HG02571 (cell line): ENCODE measurements around the gene RUFY3.
"Not testable (repeated sequence)": the region's sequence is repeated elsewhere in the genome, so short reads cannot be mapped to it uniquely, and the experiment has no call there.

Experiments used
- ATAC-seq: cut with Tn5 transposase; IDR thresholded peaks from one replicate; pipeline ENCODE4 v1.9.1; 2021; ENCODE audit warnings: mild to moderate bottlenecking, moderate library complexity; ENCODE audit not compliant: unreplicated experiment

Gene RUFY3

GRCh38 chr4:70734971-70735370 is 13.2 kb downstream of the RUFY3 start:
- ATAC-seq: no peak

DNA sequence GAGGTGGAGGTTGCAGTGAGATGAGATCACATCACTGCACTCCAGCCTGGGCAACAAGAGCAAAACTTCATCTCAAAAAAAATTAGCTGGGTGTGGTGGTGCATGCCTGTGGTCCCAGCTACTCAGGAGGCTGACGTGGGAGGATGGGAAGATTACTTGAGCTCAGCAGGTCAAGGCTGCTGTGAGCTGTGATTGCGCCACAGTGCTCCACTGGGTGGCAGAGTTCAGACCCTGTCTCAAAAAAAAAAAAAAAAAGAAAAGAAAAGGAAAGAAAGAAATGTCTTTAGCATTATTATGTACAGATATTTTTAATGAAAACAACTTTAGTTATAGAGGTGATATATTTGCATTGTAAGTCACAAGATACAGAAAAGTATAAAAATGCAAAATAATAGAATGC is 14.2 kb downstream of the RUFY3 start:
- not testable (repeated sequence) for ATAC-seq

DNA sequence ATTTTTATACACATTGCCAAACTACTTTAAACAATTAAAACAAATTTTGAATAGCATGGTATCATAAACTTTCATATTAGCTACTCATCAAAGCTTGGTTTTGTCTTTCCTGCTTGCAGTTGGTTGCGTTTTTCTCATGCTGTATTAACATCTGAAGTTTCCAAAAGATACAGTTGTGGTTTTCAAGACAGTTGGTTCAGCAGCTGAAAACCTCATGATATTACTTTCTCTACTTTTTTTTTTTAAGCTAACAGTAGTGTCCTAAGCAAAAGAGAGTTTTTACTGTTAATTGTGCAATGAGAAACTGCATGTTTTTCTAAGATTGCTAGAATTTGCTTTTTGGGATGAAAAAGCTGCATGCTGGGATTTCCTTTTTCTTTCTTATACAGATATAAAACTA is 15.2 kb downstream of the RUFY3 start:
- ATAC-seq: no peak

GRCh38 chr4:70737409-70737808 is 15.6 kb downstream of the RUFY3 start:
- ATAC-seq: no peak

- no peak for ATAC-seq
Measured at GRCh38 chr4:70739496-70740337, 18.0 kb downstream of the RUFY3 start.

DNA sequence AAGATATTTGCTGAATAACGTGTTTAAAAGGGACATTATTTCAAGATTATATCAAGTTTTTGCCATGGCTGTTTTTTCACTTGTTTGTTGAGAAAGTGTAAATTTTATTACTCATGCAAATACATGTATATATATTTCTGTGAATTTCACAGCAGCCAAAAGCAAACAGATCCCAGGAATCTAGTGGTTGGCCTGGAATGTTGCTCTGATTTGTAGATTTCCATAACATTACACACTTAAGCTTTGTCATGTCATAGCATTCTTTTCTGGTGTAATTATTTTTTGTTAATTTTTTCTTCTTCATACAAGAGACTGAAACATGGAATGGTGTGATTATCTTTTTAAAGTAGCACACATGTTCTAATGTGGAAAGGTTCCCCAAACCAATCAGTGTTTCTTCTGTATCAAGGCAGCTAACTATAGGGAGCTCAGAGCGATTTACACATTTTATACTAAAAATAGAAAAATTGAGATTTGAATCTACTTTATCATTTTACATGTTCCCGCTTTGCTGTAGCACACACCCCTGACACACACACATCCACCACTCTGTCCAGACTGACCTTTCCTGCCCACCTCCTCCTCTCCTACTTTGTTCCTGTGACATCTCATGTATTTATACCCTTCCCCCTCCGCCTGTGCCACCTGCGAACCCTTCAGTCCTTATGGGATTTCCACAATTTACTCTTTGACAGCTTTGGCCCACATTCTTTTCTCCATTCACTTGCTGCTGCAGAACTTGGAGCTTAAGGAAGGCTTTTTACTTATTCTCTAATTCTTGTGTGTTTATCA is 20.3 kb downstream of the RUFY3 start:
- no peak for ATAC-seq

DNA sequence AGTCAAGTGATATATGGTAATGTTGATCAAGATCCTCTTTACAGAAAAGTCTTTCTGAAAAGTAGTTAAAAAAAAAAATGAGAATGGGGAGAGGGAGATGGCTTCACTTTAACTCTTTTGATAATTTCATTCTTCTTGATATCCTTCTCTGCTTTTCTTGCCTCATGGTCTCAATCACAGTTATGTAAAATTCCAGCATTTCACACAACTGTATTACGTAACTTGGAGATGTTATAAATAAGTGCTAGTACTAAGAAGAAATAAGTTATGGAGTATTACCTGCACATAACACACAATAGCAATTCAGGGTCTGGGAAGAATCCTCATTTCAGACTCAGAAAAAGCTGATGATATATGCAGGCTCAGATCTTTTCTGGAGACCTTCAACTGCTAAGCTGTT is 22.0 kb downstream of the RUFY3 start:
- ATAC-seq: no peak

GRCh38 chr4:70746179-70746839 is 24.5 kb downstream of the RUFY3 start:
- no peak for ATAC-seq

- ATAC-seq: no peak
Measured at GRCh38 chr4:70747874-70748273, 26.1 kb downstream of the RUFY3 start.

- peak; percentile 74 for ATAC-seq
Measured at GRCh38 chr4:70749313-70749712, 27.5 kb downstream of the RUFY3 start.

DNA sequence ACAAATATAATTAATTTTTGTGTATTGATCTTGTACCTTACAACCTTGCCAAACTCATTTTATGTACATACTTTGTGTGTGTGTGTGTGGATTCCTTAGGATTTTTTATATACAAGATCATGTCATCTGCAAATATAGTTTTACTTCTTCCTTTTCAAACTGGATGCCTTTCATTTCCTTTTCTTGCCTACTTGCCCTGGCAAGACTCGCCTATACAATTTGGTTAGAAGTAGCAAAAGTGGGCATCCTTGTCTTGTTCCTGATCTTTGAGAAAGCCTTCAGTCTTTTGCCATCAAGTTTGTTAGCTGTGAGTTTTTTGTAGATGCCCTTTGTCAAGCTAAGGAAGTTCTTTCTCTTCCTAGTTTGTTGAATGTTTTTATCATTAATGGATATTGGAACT is 30.5 kb downstream of the RUFY3 start:
- ATAC-seq: no peak

GRCh38 chr4:70753630-70754029 is 31.9 kb downstream of the RUFY3 start:
- no peak for ATAC-seq

DNA sequence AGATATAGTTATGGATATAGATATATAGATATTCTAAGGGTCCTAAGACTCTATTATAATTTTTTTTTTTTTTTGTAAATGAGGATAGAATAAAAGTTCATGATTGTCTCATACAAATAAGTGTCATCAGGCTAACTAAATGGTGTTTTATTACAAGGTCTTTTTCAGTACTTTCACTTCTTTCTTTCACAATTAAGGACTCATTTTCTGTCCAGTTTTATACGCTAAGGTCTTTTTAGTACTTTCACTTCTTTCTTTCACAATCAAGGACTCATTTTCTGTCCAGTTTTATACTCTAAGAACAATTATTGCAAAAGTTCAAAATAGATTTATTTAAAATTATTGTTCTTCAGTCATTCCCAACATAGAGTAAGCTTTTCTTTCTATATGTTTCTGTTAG is 32.7 kb downstream of the RUFY3 start:
- peak; percentile 65 for ATAC-seq

DNA sequence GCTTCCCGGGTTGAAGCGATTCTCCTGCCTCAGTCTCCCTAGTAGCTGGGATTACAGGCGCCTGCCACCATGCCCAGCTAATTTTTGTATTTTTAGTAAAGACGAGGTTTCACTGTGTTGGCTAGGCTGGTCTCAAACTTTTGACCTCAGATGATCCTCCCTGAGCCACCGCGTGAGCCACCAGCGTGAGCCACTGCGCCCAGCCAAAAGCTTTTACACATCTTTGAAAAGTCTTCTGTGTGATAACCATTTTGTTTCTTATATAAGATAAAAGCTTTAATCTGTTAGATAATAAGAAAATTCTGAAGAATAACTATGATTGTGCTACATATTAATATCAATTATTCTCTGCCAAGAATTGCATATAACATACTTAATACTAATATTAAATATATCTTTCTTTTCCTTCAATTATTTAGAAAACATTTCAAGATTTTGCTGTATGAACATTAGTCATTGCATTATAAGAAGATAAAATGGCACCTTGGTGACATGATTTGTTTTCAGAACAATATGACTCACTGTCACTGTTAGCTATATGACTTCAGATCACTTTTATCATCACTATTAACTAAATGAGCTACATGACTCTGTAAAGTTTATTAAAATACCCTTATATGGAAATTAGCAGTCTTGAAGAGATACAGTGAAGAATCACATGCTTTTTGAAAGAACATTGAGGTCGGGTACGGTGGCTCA is 33.4 kb downstream of the RUFY3 start:
- ATAC-seq: no peak

- ATAC-seq: no peak
Measured at GRCh38 chr4:70759126-70759525, 37.4 kb downstream of the RUFY3 start.

- ATAC-seq: no peak
Measured at GRCh38 chr4:70759627-70760026, 37.9 kb downstream of the RUFY3 start.

DNA sequence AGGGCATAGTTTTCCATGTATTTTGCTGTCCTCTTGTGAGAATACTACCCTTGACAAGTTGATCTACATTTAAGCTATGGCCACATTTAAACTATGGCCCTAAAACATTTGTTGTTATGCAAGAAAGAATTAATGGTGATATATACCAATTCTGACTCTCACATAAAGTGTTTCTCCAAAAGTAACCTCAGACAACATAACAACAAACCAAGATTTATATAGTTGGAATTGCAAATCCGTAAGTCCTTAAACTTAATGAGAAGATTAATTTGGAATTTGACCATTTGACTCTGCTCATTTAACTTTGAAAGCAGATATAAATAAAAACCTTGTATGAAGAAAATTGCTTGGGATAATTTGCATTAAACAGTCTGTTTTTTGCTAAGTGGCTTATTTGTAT is 38.9 kb downstream of the RUFY3 start:
- ATAC-seq: no peak

GRCh38 chr4:70761276-70761816 is 39.6 kb downstream of the RUFY3 start:
- ATAC-seq: no peak

DNA sequence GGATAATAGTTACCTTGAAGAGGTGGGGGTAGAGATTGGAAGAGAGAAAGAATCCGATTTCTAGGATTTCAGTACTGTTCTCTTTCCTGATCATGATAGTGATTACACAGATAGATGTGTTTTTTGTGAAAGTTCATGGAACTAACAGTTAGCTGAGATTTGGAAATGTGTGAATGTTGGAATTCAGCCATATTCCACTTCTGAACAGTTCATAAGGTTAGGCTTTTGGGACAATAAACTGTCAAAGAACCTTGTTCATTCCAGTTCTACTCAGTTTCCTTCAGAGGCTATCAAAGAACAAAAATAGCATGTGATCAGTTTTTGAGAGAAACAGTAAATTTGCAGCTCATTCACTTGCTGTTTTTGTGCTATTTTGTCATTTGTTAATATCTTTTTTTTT is 43.6 kb downstream of the RUFY3 start:
- no peak for ATAC-seq

- ATAC-seq: no peak
Measured at GRCh38 chr4:70768301-70768948, 46.7 kb downstream of the RUFY3 start.
